Esophagus squamous epithelium (tissue), 4 donors: ENCODE measurements around the gene VSTM4.

Source experiments
- POLR2A ChIP-seq, 4 donors: fragments of 450-650 bp; IDR thresholded peaks; one replicate each; pipeline ENCODE4 v1.6.1; 2017; ENCODE audit warnings: antibody characterized with exemption in 4 of 4, mild to moderate bottlenecking in 4 of 4, moderate library complexity in 3 of 4
- TF ChIP-seq, protein P1 (sequence below), 6 experiments: fragments of 450-650 bp in 4 of 6; fragments of 200-600 bp in 2 of 6; sonication (generic) in 2 of 6; IDR thresholded peaks; one replicate each; pipeline ENCODE4 v1.5.1; 2016 to 2019; ENCODE audit warnings: antibody characterized with exemption in 6 of 6, mild to moderate bottlenecking in 4 of 6, moderate library complexity in 4 of 6

DNA sequence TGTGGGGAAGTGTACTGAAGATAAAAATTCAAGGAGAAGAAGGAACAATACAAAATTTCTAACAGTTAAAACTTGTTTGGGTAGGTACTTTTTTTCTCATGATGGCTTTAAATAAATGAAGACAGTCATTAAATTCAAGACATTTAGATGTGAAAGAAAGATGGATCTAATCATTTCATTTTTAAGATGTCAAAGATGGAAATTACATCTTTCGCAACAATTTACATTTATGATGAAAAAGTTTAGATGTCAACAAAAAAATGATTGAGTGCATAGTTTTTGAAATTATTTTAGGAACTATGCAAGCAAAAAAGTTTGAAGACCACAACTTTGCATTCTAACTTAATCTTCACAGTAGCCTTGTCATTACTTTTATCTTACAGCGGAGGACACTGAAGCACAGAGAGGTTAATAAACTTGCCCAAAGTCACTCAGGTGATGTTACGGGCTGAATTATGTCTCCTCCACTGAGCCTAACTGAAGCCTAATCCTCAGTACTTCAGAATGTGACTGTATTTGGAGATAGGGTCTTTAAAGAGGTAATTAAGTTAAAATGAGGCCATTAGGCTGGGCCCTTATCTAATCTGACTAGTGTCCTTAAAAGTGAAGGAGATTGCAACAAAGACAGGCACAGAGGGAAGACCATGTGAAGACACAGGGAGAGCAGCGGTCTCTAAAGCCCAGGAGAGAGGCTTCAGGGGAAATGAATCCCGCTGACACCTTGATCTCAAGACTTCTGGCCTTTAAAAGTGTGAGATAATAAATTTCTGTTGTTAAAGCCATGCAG is 48.2 kb downstream of the VSTM4 start:
- TF ChIP-seq, protein P1, sequence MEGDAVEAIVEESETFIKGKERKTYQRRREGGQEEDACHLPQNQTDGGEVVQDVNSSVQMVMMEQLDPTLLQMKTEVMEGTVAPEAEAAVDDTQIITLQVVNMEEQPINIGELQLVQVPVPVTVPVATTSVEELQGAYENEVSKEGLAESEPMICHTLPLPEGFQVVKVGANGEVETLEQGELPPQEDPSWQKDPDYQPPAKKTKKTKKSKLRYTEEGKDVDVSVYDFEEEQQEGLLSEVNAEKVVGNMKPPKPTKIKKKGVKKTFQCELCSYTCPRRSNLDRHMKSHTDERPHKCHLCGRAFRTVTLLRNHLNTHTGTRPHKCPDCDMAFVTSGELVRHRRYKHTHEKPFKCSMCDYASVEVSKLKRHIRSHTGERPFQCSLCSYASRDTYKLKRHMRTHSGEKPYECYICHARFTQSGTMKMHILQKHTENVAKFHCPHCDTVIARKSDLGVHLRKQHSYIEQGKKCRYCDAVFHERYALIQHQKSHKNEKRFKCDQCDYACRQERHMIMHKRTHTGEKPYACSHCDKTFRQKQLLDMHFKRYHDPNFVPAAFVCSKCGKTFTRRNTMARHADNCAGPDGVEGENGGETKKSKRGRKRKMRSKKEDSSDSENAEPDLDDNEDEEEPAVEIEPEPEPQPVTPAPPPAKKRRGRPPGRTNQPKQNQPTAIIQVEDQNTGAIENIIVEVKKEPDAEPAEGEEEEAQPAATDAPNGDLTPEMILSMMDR (IDR thresholded peaks at IDR 0.05): no peak
- TF ChIP-seq POLR2A (IDR thresholded peaks at IDR 0.05): no peak
